MM.1S (cell line): ENCODE measurements around the gene SLC38A10.

ENCODE experiments used
- DNase-seq: peaks from one replicate; pipeline ENCODE4 v3.0.0-alpha.2; 2015
- H2AFZ ChIP-seq: fragments of 300-600 bp; sonication (generic); 2 replicates; pipeline ENCODE4 v1.6.0; 2016; ENCODE audit warnings: antibody characterized with exemption, low read length
- H3F3A ChIP-seq: fragments of 300-600 bp; sonication (generic); 2 replicates; pipeline ENCODE4 v1.6.1; 2016; ENCODE audit warnings: mild to moderate bottlenecking, antibody characterized with exemption, low read length, moderate library complexity, mixed read lengths; ENCODE audit not compliant: insufficient read depth
- H3K27ac ChIP-seq: fragments of 300-600 bp; sonication (generic); 2 replicates; pipeline ENCODE4 v1.5.1; 2016; ENCODE audit warnings: mild to moderate bottlenecking, low read length
- H3K27me3 ChIP-seq: fragments of 300-600 bp; sonication (generic); replicated peaks from 2 replicates; pipeline ENCODE4 v1.6.0; 2016; ENCODE audit warnings: low read length; ENCODE audit not compliant: insufficient read depth
- H3K36me3 ChIP-seq: fragments of 300-600 bp; sonication (generic); replicated peaks from 2 replicates; pipeline ENCODE4 v1.6.1; 2016; ENCODE audit warnings: mild to moderate bottlenecking, low read length, mixed read lengths; ENCODE audit not compliant: insufficient read depth
- H3K4me1 ChIP-seq: fragments of 300-600 bp; sonication (generic); 2 replicates; pipeline ENCODE4 v1.6.1; 2016; ENCODE audit warnings: low read length, mixed read lengths
- H3K4me2 ChIP-seq: fragments of 300-600 bp; sonication (generic); 2 replicates; pipeline ENCODE4 v1.6.0; 2016; ENCODE audit warnings: low read depth, low read length
- H3K4me3 ChIP-seq: fragments of 300-600 bp; sonication (generic); 2 replicates; pipeline ENCODE4 v1.5.1; 2016; ENCODE audit warnings: low read length, mixed read lengths
- H3K79me2 ChIP-seq: fragments of 300-600 bp; sonication (generic); 2 replicates; pipeline ENCODE4 v1.6.1; 2016; ENCODE audit warnings: mixed run types, low read length, mixed read lengths
- H3K9ac ChIP-seq: fragments of 300-600 bp; sonication (generic); 2 replicates; pipeline ENCODE4 v1.6.1; 2016; ENCODE audit warnings: low read length, mixed read lengths
- H3K9me2 ChIP-seq: fragments of 300-600 bp; sonication (generic); replicated peaks from 2 replicates; pipeline ENCODE4 v1.6.1; 2016; ENCODE audit warnings: mild to moderate bottlenecking, low read length, mixed read lengths; ENCODE audit not compliant: insufficient read depth
- H3K9me3 ChIP-seq: fragments of 300-600 bp; sonication (generic); replicated peaks from 2 replicates; pipeline ENCODE4 v1.6.1; 2016; ENCODE audit warnings: mild to moderate bottlenecking, low read length, mixed read lengths; ENCODE audit not compliant: insufficient read depth
- H4K20me1 ChIP-seq: fragments of 300-600 bp; sonication (generic); 2 replicates; pipeline ENCODE4 v1.6.1; 2016; ENCODE audit warnings: mild to moderate bottlenecking, low read length, moderate library complexity, mixed read lengths; ENCODE audit not compliant: insufficient read depth
- CTCF ChIP-seq: fragments of 300-600 bp; sonication (generic); IDR thresholded peaks from 2 replicates; pipeline ENCODE4 v1.5.1; 2016; ENCODE audit warnings: antibody characterized with exemption, low read length, mixed read lengths
- EZH2 ChIP-seq: fragments of 300-600 bp; sonication (generic); optimal IDR thresholded peaks from 2 replicates; pipeline ENCODE3; 2017; ENCODE audit warnings: low read depth, mild to moderate bottlenecking, antibody characterized with exemption, low read length, mixed read lengths
- EZH2phosphoT487 ChIP-seq: fragments of 300-600 bp; sonication (generic); IDR thresholded peaks from 2 replicates; pipeline ENCODE4 v1.6.1; 2018; ENCODE audit warnings: antibody characterized with exemption, low read length

SLC38A10 gene

GRCh38 chr17:81196505-81197408, 98.3 kb downstream of the SLC38A10 start:
- H3K36me3 ChIP-seq: no peaks in the 10 kb centered on the region
- H3K9me2 ChIP-seq: no peaks in the 10 kb centered on the region
- H3K4me2 ChIP-seq: no peak overlapping the region
- no peak overlapping the region for H3K4me3 ChIP-seq
- H3K9ac ChIP-seq: no peak overlapping the region
- H3K79me2 ChIP-seq: no peaks in the 10 kb centered on the region
- H2AFZ ChIP-seq: no peak overlapping the region
- no peaks in the 10 kb centered on the region for H4K20me1 ChIP-seq
- no peaks in the 10 kb centered on the region for H3K27me3 ChIP-seq
- DNase-seq: no peak
- H3K9me3 ChIP-seq: no peaks in the 10 kb centered on the region
- no peak for TF ChIP-seq CTCF
- TF ChIP-seq EZH2: no peak
- no peak for TF ChIP-seq EZH2phosphoT487
- H3F3A ChIP-seq: no peaks in the 10 kb centered on the region
- H3K27ac ChIP-seq: no peak overlapping the region
- H3K4me1 ChIP-seq: no peaks in the 10 kb centered on the region

- H3F3A ChIP-seq: no peaks in the 10 kb centered on the region
- no peaks in the 10 kb centered on the region for H4K20me1 ChIP-seq
- TF ChIP-seq CTCF (no peak), EZH2 (no peak), EZH2phosphoT487 (no peak)
- no peaks in the 10 kb centered on the region for H3K79me2 ChIP-seq
- H3K36me3 ChIP-seq: no peaks in the 10 kb centered on the region
- H3K4me2 ChIP-seq: no peak overlapping the region
- H3K9me3 ChIP-seq: no peaks in the 10 kb centered on the region
- no peak overlapping the region for H3K27ac ChIP-seq
- no peaks in the 10 kb centered on the region for H3K4me1 ChIP-seq
- H3K9me2 ChIP-seq: no peaks in the 10 kb centered on the region
- H3K4me3 ChIP-seq: no peak overlapping the region
- H3K27me3 ChIP-seq: no peaks in the 10 kb centered on the region
- DNase-seq: no peak
- no peak overlapping the region for H3K9ac ChIP-seq
- H2AFZ ChIP-seq: no peak overlapping the region
Observed at GRCh38 chr17:81195941-81196495, 99.1 kb downstream of the SLC38A10 start.
